ENCODE data around the gene PRAC2.
"Not testable (repeated sequence)": the region's sequence is repeated elsewhere in the genome, so short reads cannot be mapped to it uniquely, and the experiment has no call there.

Gene PRAC2

GRCh38 chr17:48722915-48723422 lies at the start of gene PRAC2:
PRAC2 (plus strand) TSS chr17:48723185; CDS start chr17:48724411, 1,226 bp downstream.
- no peak for DNase-seq

GRCh38 chr17:48676963-48677558 lies 45.9 kb upstream of the PRAC2 start:
- no peak for DNase-seq

- DNase-seq = peak; percentile 61
These were observed 44.6 kb upstream of the PRAC2 start for GRCh38 chr17:48678141-48678971.

- no peak for DNase-seq
These were observed 43.4 kb upstream of the PRAC2 start for GRCh38 chr17:48679385-48680096.

- DNase-seq = no peak
These were observed 41.4 kb upstream of the PRAC2 start for GRCh38 chr17:48681609-48682008.

DNA sequence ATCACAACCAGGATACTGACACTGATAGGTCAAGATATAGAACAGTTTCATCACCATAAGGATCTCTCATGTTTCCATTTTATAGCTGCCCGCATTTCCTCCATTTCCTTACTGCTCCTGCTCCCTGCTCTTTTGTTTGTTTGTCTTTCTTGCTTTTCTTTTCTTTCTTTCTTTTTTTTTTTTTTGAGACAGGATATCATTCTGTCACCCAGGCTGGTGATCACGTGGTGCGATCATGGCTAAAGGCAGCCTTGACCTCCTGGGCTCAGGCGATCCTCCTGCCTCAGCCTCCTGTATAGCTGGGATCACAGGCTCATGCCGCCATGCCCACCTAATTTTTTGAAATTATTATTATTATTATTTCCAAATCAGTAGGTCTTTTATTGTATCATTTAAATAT lies 32.3 kb upstream of the PRAC2 start:
- DNase-seq = no peak

DNA sequence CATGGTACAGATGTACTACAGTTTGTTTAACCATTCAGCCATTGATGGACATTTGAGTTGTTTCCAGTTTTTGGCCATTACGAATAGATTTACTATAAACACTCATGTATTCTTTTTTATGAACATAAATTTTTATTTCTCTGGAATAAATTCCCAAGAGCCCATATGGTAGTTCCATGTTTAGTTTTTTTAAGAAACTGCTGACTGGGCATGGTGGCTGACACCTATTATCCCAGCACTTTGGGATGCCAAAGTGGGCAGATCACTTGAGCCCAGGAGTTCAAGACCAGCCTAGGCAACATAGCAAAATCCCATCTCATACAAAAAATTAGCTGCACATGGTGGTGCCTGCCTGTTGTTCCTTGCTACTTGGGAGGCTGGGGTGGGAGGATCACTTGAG lies 30.9 kb upstream of the PRAC2 start:
- no peak for DNase-seq

DNA sequence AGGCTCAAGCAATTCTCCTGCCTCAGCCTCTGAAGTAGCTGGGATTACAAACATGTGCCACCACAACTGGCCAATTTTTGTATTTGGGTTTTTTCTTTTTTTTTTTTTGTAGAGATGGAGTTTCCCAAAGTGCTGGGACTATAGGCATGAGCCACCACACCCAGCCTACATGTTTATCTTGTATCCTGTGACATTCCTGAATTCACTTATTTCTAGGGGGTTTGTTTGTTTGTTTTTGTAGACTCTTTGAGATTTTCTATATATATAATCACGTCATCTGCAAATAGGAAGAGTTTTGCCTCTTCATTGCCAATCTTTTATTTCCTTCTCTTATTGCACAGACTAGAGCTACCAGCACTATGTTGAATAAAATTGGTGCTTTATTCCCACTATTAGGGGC lies 29.8 kb upstream of the PRAC2 start:
- no peak for DNase-seq

GRCh38 chr17:48701864-48702532 lies 21.0 kb upstream of the PRAC2 start:
- DNase-seq = no peak

- no peak for DNase-seq
These were observed 18.4 kb upstream of the PRAC2 start for GRCh38 chr17:48704361-48705248.

- DNase-seq = no peak
These were observed 11.9 kb upstream of the PRAC2 start for GRCh38 chr17:48711128-48711527.

GRCh38 chr17:48715496-48716399 lies 7.2 kb upstream of the PRAC2 start:
- DNase-seq = no peak

DNA sequence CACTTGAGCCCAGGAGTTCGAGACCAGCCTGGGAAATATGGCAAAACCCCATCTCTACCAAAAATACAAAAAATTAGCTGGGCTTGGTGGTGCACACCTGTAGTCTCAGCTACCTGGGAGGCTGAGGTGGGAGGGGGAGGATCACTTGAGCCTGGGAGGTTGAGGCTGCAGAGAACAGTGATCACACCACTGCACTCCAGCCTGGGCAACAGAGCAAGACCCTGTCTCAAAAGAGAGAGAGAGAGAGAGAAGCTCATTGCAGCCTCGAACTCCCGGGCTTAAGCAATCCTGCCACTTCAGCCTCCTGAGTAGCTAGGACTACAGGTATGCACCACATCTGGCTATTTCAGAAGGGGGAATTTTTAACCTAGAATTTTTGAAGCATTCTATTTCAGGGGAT lies 6.4 kb upstream of the PRAC2 start:
- not testable (repeated sequence) for DNase-seq

DNA sequence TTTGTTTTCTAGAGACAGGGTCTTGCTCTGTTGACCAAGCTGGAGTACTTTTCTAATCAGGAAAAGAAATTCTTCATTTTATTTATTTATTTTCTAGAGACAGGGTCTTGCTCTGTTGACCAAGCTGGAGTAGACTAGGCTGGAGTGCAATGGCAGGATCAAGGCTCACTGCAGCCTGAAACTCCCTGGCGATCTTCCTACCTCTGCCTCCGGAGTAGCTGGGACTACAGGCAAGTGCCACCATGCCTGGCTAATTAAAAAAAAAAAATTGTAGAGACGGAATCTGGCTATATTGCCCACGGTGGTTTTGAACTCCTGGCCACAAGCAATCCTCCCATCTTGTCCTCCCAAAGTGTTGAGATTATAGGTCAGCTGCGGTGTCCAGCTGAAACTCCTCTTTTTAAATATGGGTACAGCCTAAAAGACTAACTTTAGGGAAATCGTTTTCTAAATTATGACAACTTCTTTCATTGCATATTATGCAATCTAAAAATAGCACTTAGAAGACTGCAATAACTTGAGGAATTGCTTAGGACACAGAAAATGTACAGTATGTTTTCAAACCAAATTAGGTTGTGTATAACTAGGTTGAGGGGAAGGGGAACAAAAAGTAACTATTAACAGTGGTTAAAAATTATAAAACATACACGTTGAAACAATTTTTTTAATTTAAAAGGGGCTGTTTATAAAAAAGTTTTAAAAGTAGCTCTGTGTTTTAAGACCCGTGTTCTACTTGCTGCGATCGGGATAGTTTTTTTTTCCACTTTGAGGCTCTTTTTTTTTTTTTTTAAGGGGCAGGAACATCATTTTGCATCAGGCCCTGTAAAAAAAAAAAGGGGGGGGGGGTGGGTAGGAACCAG lies 5.4 kb upstream of the PRAC2 start:
- no peak for DNase-seq

- DNase-seq = no peak
These were observed 4.7 kb upstream of the PRAC2 start for GRCh38 chr17:48718227-48718760.

- no peak for DNase-seq
These were observed 4.0 kb upstream of the PRAC2 start for GRCh38 chr17:48718761-48719641.

GRCh38 chr17:48719642-48720265 lies 3.2 kb upstream of the PRAC2 start:
- no peak for DNase-seq
